HG03159 (cell line): ENCODE results near the gene KMT2A.

Experiments used
- ATAC-seq: cut with Tn5 transposase; IDR thresholded peaks from one replicate; pipeline ENCODE4 v1.9.1; 2021; ENCODE audit warnings: mild to moderate bottlenecking, moderate library complexity; ENCODE audit not compliant: unreplicated experiment

The KMT2A gene

GRCh38 chr11:118532091-118532490 is 95.8 kb downstream of the KMT2A start:
- ATAC-seq = no peak

GRCh38 chr11:118532852-118533768 is 96.8 kb downstream of the KMT2A start:
- ATAC-seq = no peak

GRCh38 chr11:118533769-118534729 is 97.8 kb downstream of the KMT2A start:
- ATAC-seq = no peak

GRCh38 chr11:118535261-118535660 is 99.0 kb downstream of the KMT2A start:
- ATAC-seq = no peak

- no peak for ATAC-seq
Measured at GRCh38 chr11:118536726-118537125, 100.4 kb downstream of the KMT2A start.

- ATAC-seq = no peak
Measured at GRCh38 chr11:118537409-118537980, 101.2 kb downstream of the KMT2A start.

GRCh38 chr11:118544010-118544646 is 107.8 kb downstream of the KMT2A start:
- ATAC-seq = no peak

- no peak for ATAC-seq
Measured at GRCh38 chr11:118544647-118545010, 108.3 kb downstream of the KMT2A start.

GRCh38 chr11:118545533-118545932 is 109.2 kb downstream of the KMT2A start:
- no peak for ATAC-seq

GRCh38 chr11:118547132-118547531 is 110.8 kb downstream of the KMT2A start:
- no peak for ATAC-seq

GRCh38 chr11:118552341-118552740 is 116.0 kb downstream of the KMT2A start:
- ATAC-seq = no peak

GRCh38 chr11:118560806-118561205 is 124.5 kb downstream of the KMT2A start:
- ATAC-seq = no peak

GRCh38 chr11:118565051-118565450 is 128.8 kb downstream of the KMT2A start:
- no peak for ATAC-seq

GRCh38 chr11:118569670-118570069 is 133.4 kb downstream of the KMT2A start:
- no peak for ATAC-seq

GRCh38 chr11:118570787-118571186 is 134.5 kb downstream of the KMT2A start:
- ATAC-seq = no peak

GRCh38 chr11:118571701-118572060 is 135.4 kb downstream of the KMT2A start:
- ATAC-seq = peak; percentile 15

GRCh38 chr11:118572061-118572980 is 136.0 kb downstream of the KMT2A start, which contains the start of gene ARCN1:
ARCN1 (plus strand) TSS chr11:118572409; CDS start chr11:118572548, 139 bp downstream.
- ATAC-seq = peak; percentile 67

GRCh38 chr11:118572981-118573550 is 136.8 kb downstream of the KMT2A start:
- peak; percentile 23 for ATAC-seq

GRCh38 chr11:118574636-118575035 is 138.3 kb downstream of the KMT2A start:
- ATAC-seq = no peak
